GM12891 (cell line): ENCODE measurements around the gene EDEM2.

Source experiments
- PAX5 ChIP-seq: IDR thresholded peaks from 2 replicates; pipeline ENCODE4 v1.6.1; 2011; ENCODE audit warnings: low read length, moderate library complexity, mild to moderate bottlenecking; ENCODE audit not compliant: insufficient read depth, severe bottlenecking
- POLR2A ChIP-seq: IDR thresholded peaks from 2 replicates; pipeline ENCODE4 v1.6.1; 2011; ENCODE audit warnings: low read depth, low read length, control low read depth
- POLR2AphosphoS5 ChIP-seq: IDR thresholded peaks from 2 replicates; pipeline ENCODE4 v1.6.1; 2011; ENCODE audit warnings: low read depth, low read length, control low read depth
- POU2F2 ChIP-seq: IDR thresholded peaks from 2 replicates; pipeline ENCODE4 v1.6.1; 2011; ENCODE audit warnings: low read depth, mild to moderate bottlenecking, control low read depth, low read length, moderate library complexity
- SPI1 ChIP-seq: IDR thresholded peaks from 2 replicates; pipeline ENCODE4 v1.6.1; 2011; ENCODE audit warnings: low read depth, low read length, control low read depth
- TAF1 ChIP-seq: IDR thresholded peaks from 2 replicates; pipeline ENCODE4 v1.6.1; 2011; ENCODE audit warnings: low read depth, low read length, control low read depth

GRCh38 chr20:35167787-35168186 is 20.7 kb upstream of the EDEM2 start:
- TF ChIP-seq POLR2A (no peak), POLR2AphosphoS5 (no peak), SPI1 (no peak), TAF1 (no peak), POU2F2 (no peak), PAX5 (no peak)
